GM10266 (cell line): Measurements from ENCODE around the gene AQP11.
"Not testable (repeated sequence)": the region's sequence is repeated elsewhere in the genome, so short reads cannot be mapped to it uniquely, and the experiment has no call there.

ENCODE experiments used
- DNase-seq: peaks from one replicate; pipeline ENCODE4 v3.0.0; 2012; ENCODE audit errors: extremely low spot score
- TF ChIP-seq, protein P1 (sequence below): IDR thresholded peaks from 2 replicates; pipeline ENCODE4 v1.5.1; 2012; ENCODE audit warnings: mild to moderate bottlenecking, low read depth; ENCODE audit not compliant: control insufficient read depth, insufficient read depth; ENCODE audit errors: missing control alignments

AQP11 gene

DNA sequence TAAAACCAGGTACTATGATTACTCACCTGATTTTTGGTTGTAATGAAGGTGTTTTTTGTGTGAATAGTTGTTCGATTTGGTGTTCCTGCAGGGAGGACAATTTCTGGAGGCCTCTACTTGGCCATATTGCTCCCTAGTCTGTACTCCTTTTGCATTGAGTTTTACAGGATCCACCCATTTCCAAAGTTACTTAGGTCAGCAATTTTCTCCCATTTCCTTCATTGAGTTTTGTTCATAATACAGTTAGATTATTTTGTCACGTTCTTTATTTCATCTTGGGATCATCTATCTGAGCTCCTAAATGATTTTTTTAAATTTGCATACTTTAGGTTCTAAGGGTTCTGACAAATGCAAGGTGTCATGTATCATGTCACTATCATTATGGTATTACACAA, 20.1 kb upstream of the AQP11 start:
- TF ChIP-seq, protein P1, sequence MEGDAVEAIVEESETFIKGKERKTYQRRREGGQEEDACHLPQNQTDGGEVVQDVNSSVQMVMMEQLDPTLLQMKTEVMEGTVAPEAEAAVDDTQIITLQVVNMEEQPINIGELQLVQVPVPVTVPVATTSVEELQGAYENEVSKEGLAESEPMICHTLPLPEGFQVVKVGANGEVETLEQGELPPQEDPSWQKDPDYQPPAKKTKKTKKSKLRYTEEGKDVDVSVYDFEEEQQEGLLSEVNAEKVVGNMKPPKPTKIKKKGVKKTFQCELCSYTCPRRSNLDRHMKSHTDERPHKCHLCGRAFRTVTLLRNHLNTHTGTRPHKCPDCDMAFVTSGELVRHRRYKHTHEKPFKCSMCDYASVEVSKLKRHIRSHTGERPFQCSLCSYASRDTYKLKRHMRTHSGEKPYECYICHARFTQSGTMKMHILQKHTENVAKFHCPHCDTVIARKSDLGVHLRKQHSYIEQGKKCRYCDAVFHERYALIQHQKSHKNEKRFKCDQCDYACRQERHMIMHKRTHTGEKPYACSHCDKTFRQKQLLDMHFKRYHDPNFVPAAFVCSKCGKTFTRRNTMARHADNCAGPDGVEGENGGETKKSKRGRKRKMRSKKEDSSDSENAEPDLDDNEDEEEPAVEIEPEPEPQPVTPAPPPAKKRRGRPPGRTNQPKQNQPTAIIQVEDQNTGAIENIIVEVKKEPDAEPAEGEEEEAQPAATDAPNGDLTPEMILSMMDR: no peak
- no peak for DNase-seq

DNA sequence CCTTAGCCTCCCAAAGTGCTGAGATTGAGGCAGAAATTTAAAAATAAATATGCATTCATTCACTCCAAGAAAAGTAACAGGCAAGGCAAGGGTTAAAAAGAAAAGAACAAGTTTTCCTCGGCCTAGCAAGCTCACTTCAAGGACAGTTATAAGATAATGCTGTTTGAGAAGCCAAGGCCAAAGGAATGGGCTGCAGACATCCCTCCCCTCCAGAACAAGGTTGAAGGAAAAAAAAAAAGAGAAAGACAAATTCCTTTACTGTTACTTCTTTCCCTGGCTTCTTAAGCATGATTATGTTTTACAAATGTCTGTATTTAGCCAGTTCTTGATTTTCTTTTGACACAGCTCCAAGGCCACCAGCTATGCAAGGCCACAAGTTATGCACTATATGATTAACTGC, 18.9 kb upstream of the AQP11 start:
- DNase-seq: not testable (repeated sequence)

DNA sequence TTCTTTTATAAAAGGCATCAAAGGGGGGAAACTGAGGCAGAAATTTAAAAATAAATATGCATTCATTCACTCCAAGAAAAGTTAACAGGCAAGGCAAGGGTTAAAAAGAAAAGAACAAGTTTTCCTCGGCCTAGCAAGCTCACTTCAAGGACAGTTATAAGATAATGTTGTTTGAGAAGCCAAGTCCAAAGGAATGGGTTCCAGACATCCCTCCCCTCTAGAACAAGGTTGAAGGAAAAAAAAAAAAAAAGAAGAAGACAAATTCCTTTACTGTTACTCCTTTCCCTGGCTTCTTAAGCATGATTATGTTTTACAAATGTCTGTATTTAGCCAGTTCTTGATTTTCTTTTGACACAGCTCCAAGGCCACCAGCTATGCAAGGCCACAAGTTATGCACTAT, 14.3 kb upstream of the AQP11 start:
- DNase-seq: not testable (repeated sequence)

DNA sequence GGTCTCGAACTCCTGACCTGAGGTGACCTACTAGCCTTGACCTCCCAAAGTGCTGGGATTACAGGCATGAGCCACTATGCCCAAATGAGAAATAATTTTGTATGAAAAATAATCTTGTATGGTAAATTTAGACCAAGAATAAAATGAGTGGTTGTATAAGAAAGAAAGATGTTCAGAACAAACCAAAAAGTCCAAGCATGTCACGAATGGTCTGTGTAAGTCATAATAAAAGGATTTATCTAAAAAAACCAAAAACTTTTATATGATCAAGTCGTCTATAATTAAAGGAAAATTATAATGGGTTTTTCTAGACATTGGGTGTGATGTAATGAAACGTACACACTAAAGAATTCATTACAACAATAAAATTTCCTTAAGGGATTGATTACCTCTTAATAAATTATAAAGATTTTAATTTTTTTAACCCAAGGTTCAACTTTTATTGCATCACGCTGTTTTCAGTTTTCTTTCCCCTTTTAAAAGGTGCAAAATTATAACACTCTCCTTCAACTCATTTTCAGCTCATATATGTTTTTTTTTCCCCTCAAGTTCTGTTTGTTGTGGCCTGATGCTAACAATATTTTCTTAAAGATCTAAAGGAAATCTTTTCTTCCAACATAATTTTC, 8.9 kb upstream of the AQP11 start:
- no peak for DNase-seq
- TF ChIP-seq, protein P1: no peak

DNA sequence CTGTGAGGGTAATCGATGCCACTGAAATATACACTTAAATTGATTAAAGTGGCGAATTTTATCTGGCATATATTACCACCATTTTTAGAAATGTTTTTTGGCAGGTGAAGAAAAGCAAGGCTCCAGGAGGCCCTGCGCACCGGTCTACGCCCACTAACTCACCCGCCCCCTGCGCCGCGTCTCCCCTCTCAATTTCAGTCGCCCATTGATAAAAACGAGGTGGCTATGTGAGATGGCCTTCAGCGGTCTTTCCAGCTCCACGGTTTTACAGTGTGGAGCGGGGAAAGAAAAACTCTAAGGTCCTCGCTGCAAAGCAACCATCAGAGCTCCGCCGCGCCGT, 602 bp upstream of the AQP11 start:
- TF ChIP-seq, protein P1: no peak
- no peak for DNase-seq

DNA sequence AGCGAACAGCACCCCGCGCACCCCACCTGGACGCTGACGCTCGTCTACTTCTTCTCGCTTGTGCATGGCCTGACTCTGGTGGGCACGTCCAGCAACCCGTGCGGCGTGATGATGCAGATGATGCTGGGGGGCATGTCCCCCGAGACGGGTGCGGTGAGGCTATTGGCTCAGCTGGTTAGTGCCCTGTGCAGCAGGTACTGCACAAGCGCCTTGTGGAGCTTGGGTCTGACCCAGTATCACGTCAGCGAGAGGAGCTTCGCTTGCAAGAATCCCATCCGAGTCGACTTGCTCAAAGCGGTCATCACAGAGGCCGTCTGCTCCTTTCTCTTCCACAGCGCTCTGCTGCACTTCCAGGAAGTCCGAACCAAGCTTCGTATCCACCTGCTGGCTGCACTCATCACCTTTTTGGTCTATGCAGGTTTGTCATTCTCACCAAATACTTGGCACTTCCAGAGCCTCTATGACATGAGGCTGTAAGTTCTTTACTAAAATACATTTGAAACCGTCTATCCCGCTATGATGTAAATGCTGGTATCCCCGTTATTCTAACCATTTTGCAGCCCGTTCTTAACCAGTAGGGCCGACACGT, 535 bp downstream of the AQP11 start:
- TF ChIP-seq, protein P1: no peak
- peak; percentile 39 for DNase-seq

DNA sequence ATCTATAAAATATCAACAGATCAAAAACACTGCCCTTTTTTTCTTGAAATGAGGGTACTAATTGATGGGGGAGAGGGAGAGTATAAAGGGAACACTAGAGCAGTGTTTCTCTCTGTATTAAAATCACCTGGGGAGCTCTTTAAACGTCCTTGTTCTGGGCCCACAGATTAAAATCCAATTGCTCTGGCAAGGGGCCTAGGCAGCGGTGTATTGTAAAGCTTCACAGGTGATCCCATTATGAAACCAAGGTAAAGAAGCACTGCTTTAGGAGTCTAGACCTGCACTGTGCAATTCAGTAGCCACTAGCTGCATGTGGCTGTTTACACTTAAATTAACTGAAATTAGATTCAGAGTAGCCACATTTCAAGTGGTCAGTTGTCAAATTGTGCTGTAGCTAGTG, 3.0 kb downstream of the AQP11 start:
- TF ChIP-seq, protein P1: no peak
- DNase-seq: no peak

DNA sequence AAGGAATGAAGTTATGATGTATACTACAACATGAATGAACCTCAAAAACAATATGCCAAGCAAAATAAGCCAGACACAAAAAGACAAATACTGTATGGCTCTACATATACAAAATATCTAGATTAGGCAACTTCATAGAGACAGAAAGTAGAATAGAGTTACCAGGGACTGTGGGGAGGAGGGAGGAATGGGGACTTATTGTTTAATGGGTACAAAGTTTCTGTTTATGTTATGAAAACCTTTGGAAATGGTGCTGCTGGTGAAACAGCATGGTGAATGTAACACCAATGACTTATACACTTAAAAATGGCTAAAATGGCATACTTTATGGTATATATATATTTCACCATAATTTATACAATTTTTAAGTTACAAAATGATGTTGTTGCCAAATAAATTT, 4.1 kb downstream of the AQP11 start:
- TF ChIP-seq, protein P1: no peak
- DNase-seq: no peak
